NCI-H1417 (cell line): Measurements from ENCODE around the gene DLG1.

Source experiments
- DNase-seq, 3 experiments: peaks; one replicate each; lab custom pipeline; 2025; lab: John Stamatoyannopoulos, UW

Gene DLG1

GRCh38 chr3:197317250-197317963, 19.0 kb upstream of the DLG1 start:
- no peak for DNase-seq

- DNase-seq, result no peak
These were observed 14.0 kb upstream of the DLG1 start for GRCh38 chr3:197312431-197312830.

- no peak for DNase-seq
These were observed 13.2 kb upstream of the DLG1 start for GRCh38 chr3:197311591-197311990.

- DNase-seq, result no peak
These were observed 11.3 kb upstream of the DLG1 start for GRCh38 chr3:197309528-197310361.

GRCh38 chr3:197308591-197308990, 10.2 kb upstream of the DLG1 start:
- DNase-seq, result no peak

GRCh38 chr3:197306374-197307086, 8.1 kb upstream of the DLG1 start:
- DNase-seq, result no peak

- DNase-seq, result no peak
These were observed 7.4 kb upstream of the DLG1 start for GRCh38 chr3:197305854-197306253.

- no peak for DNase-seq
These were observed 5.0 kb upstream of the DLG1 start for GRCh38 chr3:197303452-197303851.

- DNase-seq, result no peak
These were observed 4.4 kb upstream of the DLG1 start for GRCh38 chr3:197302696-197303341.

GRCh38 chr3:197302033-197302432, 3.6 kb upstream of the DLG1 start:
- DNase-seq, result no peak

GRCh38 chr3:197300361-197300760, 1.9 kb upstream of the DLG1 start:
- DNase-seq, result no peak

- DNase-seq, result peak; percentile 47 to 87 (median 82)
These were observed 788 bp upstream of the DLG1 start for GRCh38 chr3:197298945-197299854.

GRCh38 chr3:197297476-197298340, 704 bp downstream of the DLG1 start:
- peak; percentile 92 to 98 (median 97) for DNase-seq

- DNase-seq, result peak in 1 of 3 experiments; percentile 35
These were observed 1.4 kb downstream of the DLG1 start for GRCh38 chr3:197297002-197297401.

GRCh38 chr3:197296545-197296944, 1.9 kb downstream of the DLG1 start:
- DNase-seq, result no peak

- no peak for DNase-seq
These were observed 2.5 kb downstream of the DLG1 start for GRCh38 chr3:197295871-197296270.

GRCh38 chr3:197293605-197294237, 4.7 kb downstream of the DLG1 start:
- DNase-seq, result no peak

- DNase-seq, result no peak
These were observed 5.8 kb downstream of the DLG1 start for GRCh38 chr3:197292648-197293047.

GRCh38 chr3:197292083-197292646, 6.2 kb downstream of the DLG1 start:
- DNase-seq, result no peak
